Smooth muscle cell (in vitro differentiated cells): Measurements from ENCODE around the gene SRRM5. TPM values are rescaled to one million over a fixed set of nuclear protein-coding genes. Genes with fewer than 3 reads are reported as not detected.

Experiments used
- DNase-seq: peaks from one replicate; lab custom pipeline; 2025; ENCODE audit not compliant: unreplicated experiment; lab: John Stamatoyannopoulos, UW
- H2AFZ ChIP-seq: fragments of 200-600 bp; sonication (generic); 2 replicates; pipeline ENCODE4 v1.6.0; 2016; ENCODE audit warnings: antibody characterized with exemption, low read depth, mild to moderate bottlenecking
- H3F3A ChIP-seq: fragments of 200-600 bp; sonication (generic); 2 replicates; pipeline ENCODE4 v1.6.0; 2017; ENCODE audit warnings: antibody characterized with exemption, low read depth
- H3K27ac ChIP-seq: fragments of 200-600 bp; sonication (generic); 2 replicates; pipeline ENCODE4 v1.5.1; 2016; ENCODE audit warnings: low read depth, mild to moderate bottlenecking
- H3K27me3 ChIP-seq: fragments of 200-600 bp; sonication (generic); 2 replicates; pipeline ENCODE4 v1.6.1; 2016; ENCODE audit warnings: low read depth, mild to moderate bottlenecking
- H3K36me3 ChIP-seq: fragments of 200-600 bp; sonication (generic); 2 replicates; pipeline ENCODE4 v1.5.1; 2016; ENCODE audit warnings: low read depth
- H3K4me1 ChIP-seq: fragments of 200-600 bp; sonication (generic); 2 replicates; pipeline ENCODE4 v1.5.1; 2016; ENCODE audit warnings: low read depth
- H3K4me2 ChIP-seq: fragments of 200-600 bp; sonication (generic); 2 replicates; pipeline ENCODE4 v1.6.0; 2016; ENCODE audit warnings: mild to moderate bottlenecking
- H3K4me3 ChIP-seq: fragments of 200-600 bp; sonication (generic); 2 replicates; pipeline ENCODE4 v1.5.1; 2016; ENCODE audit warnings: mild to moderate bottlenecking
- H3K79me2 ChIP-seq: fragments of 200-600 bp; sonication (generic); 2 replicates; pipeline ENCODE4 v1.6.0; 2016; ENCODE audit warnings: low read depth, mild to moderate bottlenecking
- H3K9ac ChIP-seq: fragments of 200-600 bp; sonication (generic); 2 replicates; pipeline ENCODE4 v1.6.0; 2016; ENCODE audit warnings: low read depth
- H3K9me3 ChIP-seq: fragments of 200-600 bp; sonication (generic); replicated peaks from 2 replicates; pipeline ENCODE4 v1.5.1; 2016; ENCODE audit warnings: low read depth
- H4K20me1 ChIP-seq: fragments of 200-600 bp; sonication (generic); 2 replicates; pipeline ENCODE4 v1.6.0; 2016; ENCODE audit warnings: low read depth
- CTCF ChIP-seq: fragments of 200-600 bp; sonication (generic); IDR thresholded peaks from 2 replicates; pipeline ENCODE4 v1.5.1; 2017; ENCODE audit warnings: borderline replicate concordance, mild to moderate bottlenecking, antibody characterized with exemption; ENCODE audit not compliant: insufficient read depth, poor library complexity, severe bottlenecking
- WGBS: methylation state at CpG from one replicate; pipeline ENCODE4 v1.1.7; 2016; ENCODE audit warnings: low lambda C conversion rate; 5-methylcytosine and 5-hydroxymethylcytosine counted together
- polyA plus RNA-seq: library from polyadenylated mRNA; unstranded; fragments of >200 nt; fragmentation: Nextera tagmentation; extraction: Ambion mirVana; gene quantifications from 2 replicates; pipeline ENCODE4 v1.2.1, GENCODE V29; 2016
- total RNA-seq: library from RNA; depleted of rRNA; stranded (reverse); fragments of >200 nt; gene quantifications from 2 replicates; pipeline ENCODE4 v1.2.3, GENCODE V29; 2014

Gene SRRM5
- total and polyA plus RNA-seq, 2 experiments from 2014 or later = 0.27 TPM; not detected in 1

- Histone ChIP-seq H2AFZ (no peak overlapping the region), H3K4me1 (no peaks in the 10 kb centered on the region), H3K4me2 (no peak overlapping the region), H3F3A (no peaks in the 10 kb centered on the region), H3K36me3 (no peaks in the 10 kb centered on the region), H3K27me3 (no peaks in the 10 kb centered on the region), H3K79me2 (no peaks in the 10 kb centered on the region), H3K27ac (no peak overlapping the region), H3K9ac (no peak overlapping the region), H3K4me3 (no peak overlapping the region), H3K9me3 (no peaks in the 10 kb centered on the region), H4K20me1 (no peaks in the 10 kb centered on the region)
- 91% methylated on average over 10 of the region's 10 CpGs for WGBS
- no peak for DNase-seq
- no peak for TF ChIP-seq CTCF
These were observed 48.0 kb upstream of the SRRM5 start for GRCh38 chr19:43563816-43564457.

GRCh38 chr19:43564800-43565199 lies 47.1 kb upstream of the SRRM5 start:
- Histone ChIP-seq H3K4me3 (no peak overlapping the region), H3K9ac (no peak overlapping the region), H3F3A (no peaks in the 10 kb centered on the region), H3K79me2 (no peaks in the 10 kb centered on the region), H3K36me3 (no peaks in the 10 kb centered on the region), H2AFZ (no peak overlapping the region), H3K27ac (no peak overlapping the region), H3K27me3 (no peaks in the 10 kb centered on the region), H3K9me3 (no peaks in the 10 kb centered on the region), H4K20me1 (no peaks in the 10 kb centered on the region), H3K4me2 (no peak overlapping the region), H3K4me1 (no peaks in the 10 kb centered on the region)
- WGBS = 95% methylated on average over 9 of the region's 9 CpGs
- TF ChIP-seq CTCF = no peak
- DNase-seq = no peak

GRCh38 chr19:43569657-43570056 lies 42.2 kb upstream of the SRRM5 start:
- no peak for TF ChIP-seq CTCF
- Histone ChIP-seq H2AFZ (no peak overlapping the region), H3K27ac (no peak overlapping the region), H3K9me3 (no peaks in the 10 kb centered on the region), H4K20me1 (no peaks in the 10 kb centered on the region), H3K27me3 (no peaks in the 10 kb centered on the region), H3K4me2 (no peak overlapping the region), H3K4me3 (no peak overlapping the region), H3K4me1 (peaks cover 3% of the 10 kb centered on the region), H3K36me3 (no peaks in the 10 kb centered on the region), H3K9ac (no peak overlapping the region), H3F3A (no peaks in the 10 kb centered on the region), H3K79me2 (peaks cover 13% of the 10 kb centered on the region)
- 97% methylated on average over 5 of the region's 5 CpGs for WGBS
- DNase-seq = no peak

GRCh38 chr19:43570174-43570791 lies 41.6 kb upstream of the SRRM5 start:
- H3K27me3 ChIP-seq = no peaks in the 10 kb centered on the region
- H3K9me3 ChIP-seq = no peaks in the 10 kb centered on the region
- H4K20me1 ChIP-seq = no peaks in the 10 kb centered on the region
- no peak overlapping the region for H2AFZ ChIP-seq
- H3K79me2 ChIP-seq = peaks cover 15% of the 10 kb centered on the region
- no peaks in the 10 kb centered on the region for H3F3A ChIP-seq
- no peak for DNase-seq
- WGBS = 86% methylated on average over 5 of the region's 5 CpGs
- H3K9ac ChIP-seq = no peak overlapping the region
- no peaks in the 10 kb centered on the region for H3K36me3 ChIP-seq
- no peak overlapping the region for H3K4me3 ChIP-seq
- peaks cover 5% of the 10 kb centered on the region for H3K4me1 ChIP-seq
- no peak for TF ChIP-seq CTCF
- H3K4me2 ChIP-seq = no peak overlapping the region
- no peak overlapping the region for H3K27ac ChIP-seq
